PC-3 (cell line): ENCODE data around the gene KCNK3. TPM values are rescaled to one million over a fixed set of nuclear protein-coding genes. Genes with fewer than 3 reads are reported as not detected.

Experiments used
- ATAC-seq: fragments of 200-7000 bp; cut with Tn5 transposase; 2 replicates; pipeline ENCODE4 v1.9.1; 2020; ENCODE audit warnings: mild to moderate bottlenecking, moderate library complexity
- BruUV-seq: library from RNA; stranded (reverse); fragments of 400-500 nt; replicated peaks from 2 replicates; lab custom pipeline; 2021; lab: Mats Ljungman, UMichigan
- CTCF ChIA-PET: fragments of 300-600 bp; sonication (Branson Sonifier 250); formaldehyde crosslinking; loops from one replicate; lab custom pipeline; 2022; ENCODE audit warnings: antibody characterized with exemption; lab: Charles Lee
- POLR2A ChIA-PET: fragments of 300-600 bp; sonication (Branson Sonifier 250); formaldehyde crosslinking; loops from one replicate; lab custom pipeline; 2022; ENCODE audit warnings: antibody characterized with exemption; ENCODE audit not compliant: unreplicated experiment; lab: Charles Lee
- DNase-seq: peaks from one replicate; pipeline ENCODE4 v3.0.0-alpha.2; 2015
- H2AFZ ChIP-seq: fragments of 300-600 bp; sonication (generic); 2 replicates; pipeline ENCODE4 v1.6.0; 2016; ENCODE audit warnings: antibody characterized with exemption, low read length
- H3F3A ChIP-seq: fragments of 300-600 bp; sonication (generic); one replicate; pipeline ENCODE4 v1.6.0; 2017; ENCODE audit warnings: antibody characterized with exemption, low read length, control low read depth, mild to moderate bottlenecking; ENCODE audit not compliant: unreplicated experiment
- H3K27ac ChIP-seq: fragments of 300-600 bp; sonication (generic); 2 replicates; pipeline ENCODE4 v1.5.1; 2016; ENCODE audit warnings: mild to moderate bottlenecking, low read length
- H3K27me3 ChIP-seq: fragments of 300-600 bp; sonication (generic); 2 replicates; pipeline ENCODE4 v1.6.1; 2016; ENCODE audit warnings: low read length, mixed read lengths
- H3K36me3 ChIP-seq: fragments of 300-600 bp; sonication (generic); 2 replicates; pipeline ENCODE4 v1.6.1; 2016; ENCODE audit warnings: low read depth, mixed run types, low read length, mixed read lengths
- H3K4me1 ChIP-seq: fragments of 300-600 bp; sonication (generic); 2 replicates; pipeline ENCODE4 v1.5.1; 2016; ENCODE audit warnings: low read length; ENCODE audit not compliant: insufficient read depth
- H3K4me2 ChIP-seq: fragments of 300-600 bp; sonication (generic); 2 replicates; pipeline ENCODE4 v1.6.0; 2016; ENCODE audit warnings: low read length
- H3K4me3 ChIP-seq: fragments of 300-600 bp; sonication (generic); 2 replicates; pipeline ENCODE4 v1.5.1; 2016; ENCODE audit warnings: mild to moderate bottlenecking, low read length, mixed read lengths
- H3K79me2 ChIP-seq: fragments of 300-600 bp; sonication (generic); 2 replicates; pipeline ENCODE4 v1.6.1; 2017; ENCODE audit warnings: low read length, mixed read lengths
- H3K9ac ChIP-seq: fragments of 300-600 bp; sonication (generic); 2 replicates; pipeline ENCODE4 v1.6.0; 2016; ENCODE audit warnings: mild to moderate bottlenecking, low read length
- H3K9me2 ChIP-seq: fragments of 300-600 bp; sonication (generic); replicated peaks from 2 replicates; pipeline ENCODE4 v1.6.1; 2016; ENCODE audit warnings: mixed run types, low read length, mixed read lengths
- H3K9me3 ChIP-seq: fragments of 300-600 bp; sonication (generic); 2 replicates; pipeline ENCODE4 v1.6.1; 2016; ENCODE audit warnings: low read length, mixed read lengths
- H4K20me1 ChIP-seq: fragments of 300-600 bp; sonication (generic); 2 replicates; pipeline ENCODE4 v1.6.1; 2016; ENCODE audit warnings: low read length, mixed read lengths
- EZH2 ChIP-seq: fragments of 300-600 bp; sonication (generic); IDR thresholded peaks from one replicate; pipeline ENCODE4 v1.6.1; 2017; ENCODE audit warnings: antibody characterized with exemption, mild to moderate bottlenecking, low read length; ENCODE audit not compliant: unreplicated experiment
- EZH2phosphoT487 ChIP-seq: fragments of 300-600 bp; sonication (generic); IDR thresholded peaks from 2 replicates; pipeline ENCODE4 v1.6.1; 2018; ENCODE audit warnings: mild to moderate bottlenecking, antibody characterized with exemption, low read length, borderline replicate concordance
- intact Hi-C: fragments of 100-400 bp; cut with micrococcal nuclease; formaldehyde crosslinking; loops from 2 replicates; pipeline ENCODE4 v1.9.0; 2023
- total RNA-seq: library from RNA; depleted of rRNA; stranded (reverse); fragments of >200 nt; gene quantifications from 2 replicates; pipeline ENCODE4 v1.2.3, GENCODE V29; 2014
- TF ChIP-seq, protein P1 (sequence below): fragments of 300-600 bp; sonication (generic); conservative IDR thresholded peaks from 2 replicates; pipeline ENCODE4 v1.5.1; 2017; ENCODE audit warnings: antibody characterized with exemption, low read depth, mild to moderate bottlenecking, low read length

The KCNK3 gene
- total RNA-seq, 1 experiment from 2014 or later: 0.04 TPM

GRCh38 chr2:26668041-26668440, 24.5 kb upstream of the KCNK3 start:
- Histone ChIP-seq H3K79me2 (no peaks in the 10 kb centered on the region), H3K4me1 (peaks cover 20% of the 10 kb centered on the region), H3K27ac (no peak overlapping the region), H3K9me2 (no peaks in the 10 kb centered on the region), H3K9ac (no peak overlapping the region), H3K4me2 (no peak overlapping the region), H3F3A (no peaks in the 10 kb centered on the region), H4K20me1 (no peaks in the 10 kb centered on the region), H3K4me3 (no peak overlapping the region), H2AFZ (no peak overlapping the region), H3K9me3 (0 out of 2 replicates have a peak, but pooled peaks cover 4% of the 10 kb centered on the region), H3K27me3 (peaks cover 14% of the 10 kb centered on the region), H3K36me3 (no peaks in the 10 kb centered on the region)
- ATAC-seq (no peak), DNase-seq (no peak)
- BruUV-seq: no TSS peak
- POLR2A ChIA-PET: no interaction called here
- TF ChIP-seq EZH2: no peak
- TF ChIP-seq, protein P1, sequence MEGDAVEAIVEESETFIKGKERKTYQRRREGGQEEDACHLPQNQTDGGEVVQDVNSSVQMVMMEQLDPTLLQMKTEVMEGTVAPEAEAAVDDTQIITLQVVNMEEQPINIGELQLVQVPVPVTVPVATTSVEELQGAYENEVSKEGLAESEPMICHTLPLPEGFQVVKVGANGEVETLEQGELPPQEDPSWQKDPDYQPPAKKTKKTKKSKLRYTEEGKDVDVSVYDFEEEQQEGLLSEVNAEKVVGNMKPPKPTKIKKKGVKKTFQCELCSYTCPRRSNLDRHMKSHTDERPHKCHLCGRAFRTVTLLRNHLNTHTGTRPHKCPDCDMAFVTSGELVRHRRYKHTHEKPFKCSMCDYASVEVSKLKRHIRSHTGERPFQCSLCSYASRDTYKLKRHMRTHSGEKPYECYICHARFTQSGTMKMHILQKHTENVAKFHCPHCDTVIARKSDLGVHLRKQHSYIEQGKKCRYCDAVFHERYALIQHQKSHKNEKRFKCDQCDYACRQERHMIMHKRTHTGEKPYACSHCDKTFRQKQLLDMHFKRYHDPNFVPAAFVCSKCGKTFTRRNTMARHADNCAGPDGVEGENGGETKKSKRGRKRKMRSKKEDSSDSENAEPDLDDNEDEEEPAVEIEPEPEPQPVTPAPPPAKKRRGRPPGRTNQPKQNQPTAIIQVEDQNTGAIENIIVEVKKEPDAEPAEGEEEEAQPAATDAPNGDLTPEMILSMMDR: no peak
- TF ChIP-seq EZH2phosphoT487: no peak
- intact Hi-C loops: no loop called here
- CTCF ChIA-PET: no interaction called here

- ChIA-PET CTCF (no interaction called here), POLR2A (no interaction called here)
- Histone ChIP-seq H3K79me2 (no peaks in the 10 kb centered on the region), H3K9me3 (no peaks in the 10 kb centered on the region), H3K27me3 (peaks cover 12% of the 10 kb centered on the region; the same call in 1 of the 2 replicates), H3K9ac (no peak overlapping the region), H3F3A (no peaks in the 10 kb centered on the region), H3K4me1 (peaks cover 20% of the 10 kb centered on the region), H3K36me3 (no peaks in the 10 kb centered on the region), H3K27ac (no peak overlapping the region), H3K4me3 (no peak overlapping the region), H3K4me2 (no peak overlapping the region), H3K9me2 (no peaks in the 10 kb centered on the region), H2AFZ (no peak overlapping the region), H4K20me1 (no peaks in the 10 kb centered on the region)
- no peak for TF ChIP-seq EZH2
- TF ChIP-seq, protein P1: no peak
- no peak for TF ChIP-seq EZH2phosphoT487
- no peak for ATAC-seq
- no TSS peak for BruUV-seq
- DNase-seq: peak; percentile 26
- intact Hi-C loops: no loop called here
Observed at GRCh38 chr2:26668856-26669750, 23.4 kb upstream of the KCNK3 start.

GRCh38 chr2:26670171-26670570, 22.4 kb upstream of the KCNK3 start:
- ATAC-seq (no peak), DNase-seq (peak; percentile 41)
- intact Hi-C loops: no loop called here
- peaks cover 20% of the 10 kb centered on the region for H3K4me1 ChIP-seq
- TF ChIP-seq EZH2 (no peak), EZH2phosphoT487 (no peak)
- TF ChIP-seq, protein P1: no peak
- POLR2A ChIA-PET: no interaction called here
- H3F3A ChIP-seq: no peaks in the 10 kb centered on the region
- CTCF ChIA-PET: interaction anchor here (0.6 kb wide), 1 partner anchor 64 kb away, joined by 3 read pairs; no protein-coding TSS in a partner anchor
- no peaks in the 10 kb centered on the region for H3K9me2 ChIP-seq
- no peak overlapping the region for H2AFZ ChIP-seq
- peak overlapping the region; percentile 38; the same call in 1 of the 2 replicates for H3K4me2 ChIP-seq
- peaks cover 12% of the 10 kb centered on the region; the same call in 1 of the 2 replicates for H3K27me3 ChIP-seq
- H3K9me3 ChIP-seq: no peaks in the 10 kb centered on the region
- H3K36me3 ChIP-seq: no peaks in the 10 kb centered on the region
- H3K9ac ChIP-seq: no peak overlapping the region
- no peaks in the 10 kb centered on the region for H3K79me2 ChIP-seq
- no peak overlapping the region for H3K4me3 ChIP-seq
- no peak overlapping the region for H3K27ac ChIP-seq
- no peaks in the 10 kb centered on the region for H4K20me1 ChIP-seq
- no TSS peak for BruUV-seq
